Measurements from ENCODE around the gene CRIP2. TPM values are rescaled to one million over a fixed set of nuclear protein-coding genes. Genes with fewer than 3 reads are reported as not detected.
A peak's percentile ranks its signal among the peaks of the same experiment; 100 is the strongest.

The CRIP2 gene
- total and polyA plus RNA-seq, 10 of the 15 experiments (the other 5 are each of a cell fraction or from before 2014, with no cell fraction given), result 0.04 to 0.62 (median 0.37) TPM; not detected in 5

DNA sequence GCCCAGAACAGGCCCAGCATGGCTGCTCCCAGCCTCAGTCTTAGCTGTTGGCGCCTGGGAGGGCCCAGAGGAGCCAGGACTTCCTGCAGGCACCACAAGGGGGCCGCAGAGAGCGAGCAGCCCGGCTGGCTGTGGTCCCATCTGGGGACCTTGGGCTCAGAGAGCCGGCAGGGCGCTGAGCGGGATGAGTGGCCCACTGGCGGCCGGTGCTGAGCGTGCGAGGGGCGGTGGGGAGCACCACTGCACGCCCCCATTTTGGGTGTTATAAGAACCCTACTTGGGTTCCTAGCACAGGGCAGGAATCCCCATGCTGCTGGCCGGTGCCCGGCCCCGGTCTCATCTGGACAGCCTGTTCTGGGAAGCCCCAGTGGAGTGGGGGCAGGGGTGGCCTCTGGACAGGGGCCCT lies 25.9 kb upstream of the CRIP2 start (continued):
- TF ChIP-seq, protein P1, sequence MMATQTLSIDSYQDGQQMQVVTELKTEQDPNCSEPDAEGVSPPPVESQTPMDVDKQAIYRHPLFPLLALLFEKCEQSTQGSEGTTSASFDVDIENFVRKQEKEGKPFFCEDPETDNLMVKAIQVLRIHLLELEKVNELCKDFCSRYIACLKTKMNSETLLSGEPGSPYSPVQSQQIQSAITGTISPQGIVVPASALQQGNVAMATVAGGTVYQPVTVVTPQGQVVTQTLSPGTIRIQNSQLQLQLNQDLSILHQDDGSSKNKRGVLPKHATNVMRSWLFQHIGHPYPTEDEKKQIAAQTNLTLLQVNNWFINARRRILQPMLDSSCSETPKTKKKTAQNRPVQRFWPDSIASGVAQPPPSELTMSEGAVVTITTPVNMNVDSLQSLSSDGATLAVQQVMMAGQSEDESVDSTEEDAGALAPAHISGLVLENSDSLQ (IDR thresholded peaks at IDR 0.05), result no peak
- TF ChIP-seq ZBTB33 (IDR thresholded peaks at IDR 0.05) (peak; percentile 77; the same call in 1 of the 2 replicates), RCOR1 (conservative IDR thresholded peaks at IDR 0.05; ENCODE audit: low read depth, low read length) (no peak), CEBPB (IDR thresholded peaks at IDR 0.05; ENCODE audit: borderline replicate concordance in 1 of 2, low read depth in 2 of 2, low read length in 2 of 2) (no peak), MEF2B (IDR thresholded peaks at IDR 0.05; ENCODE audit: partially characterized antibody, poor library complexity, severe bottlenecking) (no peak), ZSCAN29 (IDR thresholded peaks at IDR 0.05) (no peak), YY1 (IDR thresholded peaks at IDR 0.05; ENCODE audit: low read depth, low read length) (peak; percentile 56), TCF7 (IDR thresholded peaks at IDR 0.05; ENCODE audit: borderline replicate concordance) (no peak), IRF3 (IDR thresholded peaks at IDR 0.05) (no peak), CREM (IDR thresholded peaks at IDR 0.05; ENCODE audit: low read depth) (no peak), POLR2AphosphoS5 (IDR thresholded peaks at IDR 0.05; ENCODE audit: low read length) (no peak), MEF2A (IDR thresholded peaks at IDR 0.05; ENCODE audit: insufficient read depth, low read depth, low read length) (no peak), SMARCA5 (IDR thresholded peaks at IDR 0.05) (no peak), SMC3 (IDR thresholded peaks at IDR 0.05; ENCODE audit: borderline replicate concordance, low read length) (peak; percentile 50; the same call in 1 of the 2 replicates), BCLAF1 (IDR thresholded peaks at IDR 0.05) (no peak), NR2C2 (IDR thresholded peaks at IDR 0.05; ENCODE audit: borderline replicate concordance, control insufficient read depth, insufficient read length, low read depth) (no peak), RAD51 (IDR thresholded peaks at IDR 0.05) (no peak)
- TF ChIP-seq, protein P2, sequence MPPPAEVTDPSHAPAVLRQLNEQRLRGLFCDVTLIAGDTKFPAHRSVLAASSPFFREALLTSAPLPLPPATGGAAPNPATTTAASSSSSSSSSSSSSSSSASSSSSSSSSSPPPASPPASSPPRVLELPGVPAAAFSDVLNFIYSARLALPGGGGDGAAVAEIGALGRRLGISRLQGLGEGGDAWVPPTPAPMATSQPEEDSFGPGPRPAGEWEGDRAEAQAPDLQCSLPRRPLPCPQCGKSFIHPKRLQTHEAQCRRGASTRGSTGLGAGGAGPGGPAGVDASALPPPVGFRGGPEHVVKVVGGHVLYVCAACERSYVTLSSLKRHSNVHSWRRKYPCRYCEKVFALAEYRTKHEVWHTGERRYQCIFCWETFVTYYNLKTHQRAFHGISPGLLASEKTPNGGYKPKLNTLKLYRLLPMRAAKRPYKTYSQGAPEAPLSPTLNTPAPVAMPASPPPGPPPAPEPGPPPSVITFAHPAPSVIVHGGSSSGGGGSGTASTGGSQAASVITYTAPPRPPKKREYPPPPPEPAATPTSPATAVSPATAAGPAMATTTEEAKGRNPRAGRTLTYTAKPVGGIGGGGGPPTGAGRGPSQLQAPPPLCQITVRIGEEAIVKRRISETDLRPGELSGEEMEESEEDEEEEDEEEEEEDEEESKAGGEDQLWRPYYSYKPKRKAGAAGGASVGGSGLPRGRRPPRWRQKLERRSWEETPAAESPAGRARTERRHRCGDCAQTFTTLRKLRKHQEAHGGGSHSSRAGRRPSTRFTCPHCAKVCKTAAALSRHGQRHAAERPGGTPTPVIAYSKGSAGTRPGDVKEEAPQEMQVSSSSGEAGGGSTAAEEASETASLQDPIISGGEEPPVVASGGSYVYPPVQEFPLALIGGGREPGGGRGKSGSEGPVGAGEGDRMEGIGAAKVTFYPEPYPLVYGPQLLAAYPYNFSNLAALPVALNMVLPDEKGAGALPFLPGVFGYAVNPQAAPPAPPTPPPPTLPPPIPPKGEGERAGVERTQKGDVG (CRISPR knock-in tag; IDR thresholded peaks at IDR 0.05), result no peak
